Hippocampal formation (tissue), 2 donors: Measurements from ENCODE around the gene WIZ.

ENCODE experiments used
- DNase-seq, 2 donors: peaks; one replicate each; lab custom pipeline; 2025; lab: John Stamatoyannopoulos, UW

WIZ gene

GRCh38 chr19:15467734-15468214 lies 18.0 kb upstream of the WIZ start:
- no peak for DNase-seq

- DNase-seq = no peak
Observed at GRCh38 chr19:15466851-15467733, 17.3 kb upstream of the WIZ start.

DNA sequence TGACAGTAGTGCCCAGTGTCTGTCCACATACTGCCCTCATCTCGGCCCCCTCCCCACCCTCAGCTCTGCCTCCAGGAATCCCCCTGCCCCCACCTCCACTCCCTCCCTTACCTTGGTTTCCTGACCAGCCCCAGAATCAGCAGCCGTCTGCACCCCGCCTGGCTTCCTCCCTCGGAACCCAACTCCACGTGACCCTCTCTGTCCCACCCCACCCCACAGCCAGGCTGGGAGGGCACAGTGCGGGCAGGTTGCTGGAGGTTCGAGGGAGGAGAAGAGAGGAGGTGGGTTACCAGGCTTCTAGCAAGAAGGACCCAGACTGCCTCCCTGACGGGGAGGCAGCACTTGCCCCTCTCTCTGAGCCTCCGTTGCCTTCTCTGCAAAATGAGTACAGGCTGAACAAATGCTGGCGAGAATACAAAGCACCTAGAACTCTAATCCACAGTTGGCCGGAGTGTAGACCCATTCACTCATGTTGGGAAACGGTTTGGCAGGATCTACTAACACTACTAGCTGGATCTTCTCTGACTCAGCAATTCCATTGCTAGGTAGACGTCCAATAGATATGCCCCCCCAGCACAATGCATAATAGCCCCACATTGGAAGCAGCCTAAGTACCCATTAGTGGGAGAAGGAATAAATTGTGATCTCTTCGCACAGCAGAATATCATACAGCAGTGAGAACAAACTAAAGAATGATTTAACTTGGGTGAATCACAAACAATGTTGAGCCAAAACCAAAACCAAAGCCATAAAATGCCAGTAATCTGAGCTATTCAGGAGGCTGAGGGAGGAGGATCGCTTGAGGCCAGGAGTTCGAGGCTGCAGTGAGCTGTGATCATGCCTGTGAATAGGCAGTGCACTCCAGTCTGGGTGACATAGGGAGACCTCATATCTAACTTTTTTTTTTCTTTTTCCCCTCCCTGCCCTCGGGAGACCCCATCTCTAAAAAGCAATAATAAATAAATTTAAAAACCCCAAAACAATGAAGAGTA lies 14.9 kb upstream of the WIZ start, which contains the start of gene RASAL3:
Gene RASAL3 (minus strand): TSS at position 151 of the 992 bp plus-strand sequence. CDS start 186 bp downstream, outside the sequence.
- DNase-seq = peak in 1 of 2 donors; percentile 5

GRCh38 chr19:15463861-15464371 lies 14.2 kb upstream of the WIZ start:
- peak in 1 of 2 donors; percentile 4 for DNase-seq

DNA sequence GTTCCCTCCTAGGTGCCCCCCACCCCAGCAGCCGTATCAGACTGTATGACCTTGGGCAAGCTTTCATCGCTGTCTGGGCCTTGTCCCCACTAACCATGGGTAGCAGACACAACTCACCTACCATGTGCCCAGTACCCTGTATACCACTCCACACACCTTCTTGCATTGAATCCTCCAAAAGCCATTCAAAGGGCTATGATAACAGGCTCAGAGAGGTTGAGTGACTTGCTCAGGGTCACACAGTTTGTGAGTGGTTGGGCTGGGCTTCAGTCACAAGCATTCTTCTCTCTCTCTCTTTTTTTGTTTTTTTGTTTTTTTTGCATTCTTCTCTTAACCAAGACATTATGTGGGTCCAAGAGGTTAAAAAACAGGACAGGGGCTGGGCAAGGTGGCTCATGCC lies 11.9 kb upstream of the WIZ start:
- no peak for DNase-seq

DNA sequence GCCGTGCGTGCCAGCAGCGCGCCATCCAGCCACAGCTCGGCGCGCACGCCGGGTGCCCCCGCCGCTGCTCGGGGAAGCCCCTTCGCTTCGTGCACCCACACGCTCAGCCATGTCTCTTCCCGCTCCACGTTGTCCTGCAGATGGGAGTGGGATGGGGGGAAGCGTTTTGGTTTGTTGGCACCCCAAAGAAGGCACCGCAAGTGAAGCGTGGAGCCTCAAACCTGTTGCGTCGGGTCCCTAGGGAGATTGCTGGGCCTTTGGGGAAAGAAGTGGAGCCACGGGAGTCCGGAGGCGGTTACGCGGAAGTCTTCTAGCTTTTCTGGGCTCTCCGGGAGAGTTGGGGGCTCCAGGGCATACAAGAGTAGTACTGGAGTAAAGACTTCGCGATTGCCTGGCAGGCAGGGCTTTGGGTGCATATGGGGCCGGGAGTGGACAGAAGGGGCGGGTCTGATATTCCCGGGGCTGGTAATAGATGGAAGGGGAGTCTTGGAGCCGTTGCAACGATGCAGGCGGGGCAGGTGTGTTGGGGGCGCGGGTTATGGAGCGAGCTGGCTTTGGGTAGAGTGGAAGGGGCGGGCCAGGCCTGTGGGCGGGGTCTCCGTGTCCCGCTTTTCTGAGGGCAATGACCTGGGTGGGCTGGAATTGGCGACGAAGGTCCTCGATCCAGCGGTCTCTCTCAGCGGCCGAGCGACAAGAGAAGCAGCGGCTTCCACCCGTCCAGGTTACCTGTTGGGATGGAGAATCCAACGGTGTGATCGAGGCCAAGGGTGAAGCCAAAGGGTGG lies 8.1 kb upstream of the WIZ start:
- no peak for DNase-seq

DNA sequence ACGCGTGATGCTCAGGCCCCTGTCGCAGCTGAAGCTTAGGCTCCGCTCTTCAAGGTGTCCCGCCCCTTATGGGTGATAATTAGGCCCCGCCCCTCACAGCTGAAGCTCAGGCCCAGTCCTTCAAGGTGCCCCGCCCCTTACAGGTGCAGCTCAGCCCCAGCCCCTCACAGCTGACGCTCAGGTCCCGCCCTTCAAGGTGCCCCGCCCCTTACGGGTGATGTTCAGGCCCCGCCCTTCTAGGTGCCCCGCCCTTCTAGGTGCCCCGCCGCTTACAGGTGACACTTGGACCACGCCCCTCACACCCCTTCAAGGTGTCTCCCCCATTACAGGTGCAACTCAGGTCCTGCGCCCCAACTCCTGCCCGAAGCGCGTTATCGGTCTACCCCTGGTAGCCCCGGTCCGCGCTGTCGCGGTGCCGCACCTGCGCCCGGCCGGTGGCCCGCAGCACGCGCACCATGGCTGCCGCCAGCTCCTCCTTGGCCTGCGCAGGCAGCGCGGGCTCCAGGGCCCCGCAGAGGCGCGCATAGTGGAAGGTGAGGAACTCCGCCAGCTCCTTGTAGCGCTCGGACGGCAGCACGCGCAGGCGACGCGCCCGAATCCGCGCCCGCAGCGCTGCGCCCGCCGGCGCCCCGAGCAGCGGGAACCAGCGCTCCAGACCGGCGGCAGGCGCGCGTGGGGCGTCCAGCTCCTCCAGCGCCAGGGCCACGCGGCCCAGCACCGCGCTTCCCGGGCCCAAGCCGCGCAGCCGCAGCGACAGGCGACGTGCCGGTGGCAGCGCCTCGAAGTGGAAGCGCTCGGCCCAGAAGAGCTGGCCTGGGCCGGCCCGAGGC lies 7.3 kb upstream of the WIZ start:
- no peak for DNase-seq

GRCh38 chr19:15456441-15456840 lies 6.7 kb upstream of the WIZ start:
- DNase-seq = no peak

GRCh38 chr19:15455996-15456395 lies 6.2 kb upstream of the WIZ start:
- DNase-seq = no peak

DNA sequence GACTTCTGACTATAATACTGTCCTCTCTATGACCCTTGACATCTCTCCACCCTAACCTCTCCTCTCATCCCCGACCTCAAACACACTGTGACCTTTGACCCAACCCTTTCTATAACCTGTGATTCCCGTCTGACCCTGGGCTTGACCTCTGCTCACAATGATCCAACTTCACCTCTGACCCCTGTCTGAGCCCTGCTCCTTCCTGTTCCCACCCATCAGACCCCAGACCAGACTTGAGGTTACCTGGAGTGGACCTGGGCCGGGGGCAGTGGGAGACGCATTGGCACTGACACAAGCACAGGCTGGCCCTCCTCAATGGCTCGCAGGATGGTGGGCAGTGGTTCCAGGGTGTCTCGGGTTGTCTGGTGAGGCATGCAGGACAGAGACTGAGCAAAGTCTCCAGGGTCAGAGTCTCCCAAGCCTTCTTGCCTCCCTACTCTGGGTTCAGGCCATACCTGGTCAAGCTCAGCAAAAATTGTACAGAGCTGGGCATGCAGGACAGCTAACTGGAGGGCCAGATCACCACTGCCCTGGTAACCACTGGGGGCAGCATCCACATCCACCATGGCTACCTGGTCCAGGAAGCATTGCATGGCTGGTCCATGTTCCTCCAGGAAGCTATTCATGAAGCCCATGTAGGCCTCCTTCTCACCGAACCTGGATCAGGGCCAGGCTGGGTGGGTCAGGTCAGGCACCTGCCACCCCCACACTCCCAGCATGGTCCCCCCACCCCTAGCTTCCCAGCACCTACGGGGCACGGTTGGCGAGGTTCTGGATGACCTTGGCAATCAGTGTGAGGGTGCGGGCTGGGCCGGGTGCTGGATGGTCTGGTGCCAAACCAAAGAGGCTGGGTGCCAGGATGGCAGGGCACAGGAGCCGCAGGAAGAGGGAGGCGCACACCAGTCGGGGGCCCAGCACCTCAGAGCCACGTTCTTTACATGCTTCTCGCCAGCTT lies 4.4 kb upstream of the WIZ start:
- no peak for DNase-seq

- no peak for DNase-seq
Observed at GRCh38 chr19:15453091-15453578, 3.4 kb upstream of the WIZ start.

DNA sequence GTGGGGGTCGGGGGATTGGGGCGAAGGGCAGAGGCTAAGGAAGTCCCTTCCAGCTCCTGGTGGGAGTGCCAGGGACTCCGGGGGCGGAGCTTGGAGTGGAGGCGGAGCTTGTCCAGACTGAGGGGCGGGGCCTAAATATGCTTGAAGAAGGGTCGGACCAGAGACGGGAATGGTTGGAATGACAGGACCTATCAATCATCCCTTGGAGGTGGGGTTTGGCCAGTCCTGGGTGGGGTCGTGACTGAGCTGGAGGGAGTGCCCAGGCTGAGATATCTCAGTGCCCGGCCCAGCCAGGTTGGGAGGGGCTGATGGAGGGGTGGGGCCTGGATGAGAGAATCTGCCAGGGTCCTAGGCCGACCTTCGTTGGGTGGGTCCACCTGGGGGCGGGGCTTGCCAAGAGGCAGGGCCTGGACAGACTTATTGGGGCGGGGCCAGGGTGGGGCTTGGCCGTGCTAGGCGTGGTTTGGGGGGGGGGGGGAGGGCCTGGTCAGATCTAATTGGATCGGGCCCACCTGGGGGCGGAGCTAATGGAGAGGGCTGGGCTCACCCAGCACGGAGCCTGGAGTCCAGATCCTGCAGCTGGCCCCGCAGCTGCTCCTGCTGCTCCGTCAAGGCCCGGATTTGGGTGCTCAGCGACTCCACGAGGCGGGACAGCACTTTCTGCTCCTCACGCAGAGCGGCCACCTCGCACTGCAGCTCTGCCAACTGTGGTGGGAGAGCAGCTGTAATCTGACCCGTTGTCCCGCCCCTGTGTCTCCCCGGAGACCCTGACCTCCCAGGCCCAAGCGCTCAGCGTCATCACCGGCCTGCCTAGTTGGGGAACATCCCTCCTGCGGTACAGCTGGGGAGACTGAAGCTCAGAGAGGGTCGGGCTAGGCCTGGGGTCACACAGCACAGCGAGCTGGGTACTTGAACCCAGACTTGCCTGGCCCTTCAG lies 2.6 kb upstream of the WIZ start:
- peak in 1 of 2 donors; percentile 29 for DNase-seq

DNA sequence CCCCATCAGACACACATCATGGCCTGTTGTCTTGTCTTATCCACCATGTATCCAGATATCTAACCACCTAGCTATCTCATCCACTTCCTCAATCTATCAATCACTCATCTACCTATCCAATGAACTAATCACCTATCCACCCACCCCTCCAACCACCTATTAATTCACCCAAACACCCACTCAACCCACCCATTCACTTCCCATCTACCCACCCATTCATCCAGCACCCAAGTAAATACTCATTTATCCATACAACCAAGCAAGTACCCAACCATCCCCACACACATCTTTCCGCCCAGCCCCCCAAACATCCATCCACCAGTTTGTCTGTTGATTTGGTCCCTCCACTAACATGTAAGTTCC lies 753 bp upstream of the WIZ start:
- DNase-seq = no peak

DNA sequence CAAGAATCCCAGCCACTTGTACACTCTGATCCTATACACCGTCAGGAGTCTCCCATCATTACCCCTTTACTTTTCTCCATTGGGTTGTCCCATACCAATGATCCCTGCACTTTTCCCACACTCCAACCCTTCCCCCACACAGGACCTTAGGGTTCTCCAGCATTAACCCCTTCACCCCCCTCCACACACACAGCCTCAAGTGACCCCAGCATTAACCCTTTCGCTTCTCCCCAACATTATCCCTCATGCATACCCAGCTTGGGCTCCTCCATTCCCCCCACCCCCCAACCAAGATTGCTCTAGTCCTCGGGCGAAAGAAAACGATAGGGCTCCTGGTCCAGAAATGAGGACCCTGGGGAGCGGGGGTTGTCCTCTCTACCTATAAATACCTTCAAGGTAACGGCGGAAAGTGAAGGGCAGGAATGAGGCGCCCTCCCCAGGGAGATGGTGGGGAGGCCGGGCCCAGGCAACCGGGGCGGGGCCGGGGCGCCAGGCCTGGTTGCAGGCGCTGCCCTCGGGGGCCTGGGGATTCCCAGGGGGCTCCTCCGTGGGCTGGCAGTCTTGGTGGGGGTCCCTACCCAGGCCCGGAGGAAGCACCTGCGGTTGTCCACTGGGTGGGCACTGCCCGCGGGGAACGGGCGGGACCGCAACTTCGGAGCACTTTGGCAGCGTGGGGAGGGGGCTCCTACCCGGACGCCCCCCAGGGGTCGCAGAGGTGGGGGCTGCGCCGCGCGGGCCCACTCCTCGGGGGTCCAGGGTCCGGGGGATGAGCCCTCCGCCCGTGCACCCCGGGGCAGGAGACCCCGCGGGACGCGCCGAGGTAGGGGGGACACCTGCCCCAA lies 757 bp downstream of the WIZ start:
- DNase-seq = no peak

GRCh38 chr19:15448044-15448777 lies 1.5 kb downstream of the WIZ start:
- no peak for DNase-seq

DNA sequence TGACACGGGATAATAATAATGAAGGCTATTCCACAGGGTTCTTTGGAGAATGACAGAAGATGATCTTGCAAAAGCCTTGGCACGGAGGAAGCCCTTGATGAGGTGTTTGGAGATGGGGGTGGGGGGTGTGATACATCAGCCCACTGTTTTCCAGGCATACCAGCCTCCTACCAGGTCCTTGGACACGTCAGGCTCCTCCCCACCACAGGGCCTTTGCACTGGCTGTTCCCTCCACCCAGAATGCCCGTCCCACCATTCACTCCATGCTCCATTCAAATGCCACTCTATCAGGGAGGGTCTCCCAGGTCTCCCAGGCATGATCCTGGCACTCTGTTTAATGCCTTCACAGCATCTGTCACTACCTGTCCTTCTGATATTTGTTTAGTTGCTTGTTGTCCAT lies 2.7 kb downstream of the WIZ start:
- DNase-seq = no peak
